Measurements from ENCODE around the gene CYP2U1. TPM values are rescaled to one million over a fixed set of nuclear protein-coding genes. Genes with fewer than 3 reads are reported as not detected.

Gene CYP2U1
- total RNA-seq (10 to 100 TPM in 1 of 10 donors, 1 to 10 TPM in 9; 5.6 to 10.2 (median 6.7) TPM), polyA plus RNA-seq (1 to 10 TPM; 3.2 to 5.8 TPM)
- long read RNA-seq, donor 1, full-length matches to known transcripts: 8 of 17 reads
- long read RNA-seq, donor 1, partial matches to known transcripts: 4 of 17 reads
- long read RNA-seq, donor 1, other reads (novel, unspliced or antisense): 5 of 17 reads
- long read RNA-seq, donor 2, full-length matches to known transcripts: 8 of 14 reads
- long read RNA-seq, donor 2, partial matches to known transcripts: 1 of 14 reads
- long read RNA-seq, donor 2, other reads (novel, unspliced or antisense): 5 of 14 reads
- long read RNA-seq, donor 3, partial matches to known transcripts: 3 of 5 reads
- long read RNA-seq, donor 3, other reads (novel, unspliced or antisense): 2 of 5 reads

GRCh38 chr4:107930821-107931774 is at the start of gene CYP2U1:
TSS of gene CYP2U1 (plus strand) at chr4:107931549. CDS start at chr4:107931644, 95 bp downstream.
- ATAC-seq: peak; percentile 97 to 99 (median 98)
- WGBS, 2 donors: 1% methylated on average over 78 of the region's 78 CpGs
- Histone ChIP-seq H3K36me3 (peaks cover 0 to 8% (median 0%) of the 10 kb centered on the region in 9 donors), H3K9me3 (no peaks in the 10 kb centered on the region), H3K4me3 (peak within 1 kb of the TSS; percentile 63 to 95 (median 84)), H3K27me3 (peaks cover 0 to 3% (median 0%) of the 10 kb centered on the region in 7 donors), H3K4me1 (peaks cover 4 to 37% (median 15%) of the 10 kb centered on the region in 9 donors), H3K27ac (peak within 1 kb of the TSS; percentile 14 to 90 (median 85))
- TF ChIP-seq, protein P1, sequence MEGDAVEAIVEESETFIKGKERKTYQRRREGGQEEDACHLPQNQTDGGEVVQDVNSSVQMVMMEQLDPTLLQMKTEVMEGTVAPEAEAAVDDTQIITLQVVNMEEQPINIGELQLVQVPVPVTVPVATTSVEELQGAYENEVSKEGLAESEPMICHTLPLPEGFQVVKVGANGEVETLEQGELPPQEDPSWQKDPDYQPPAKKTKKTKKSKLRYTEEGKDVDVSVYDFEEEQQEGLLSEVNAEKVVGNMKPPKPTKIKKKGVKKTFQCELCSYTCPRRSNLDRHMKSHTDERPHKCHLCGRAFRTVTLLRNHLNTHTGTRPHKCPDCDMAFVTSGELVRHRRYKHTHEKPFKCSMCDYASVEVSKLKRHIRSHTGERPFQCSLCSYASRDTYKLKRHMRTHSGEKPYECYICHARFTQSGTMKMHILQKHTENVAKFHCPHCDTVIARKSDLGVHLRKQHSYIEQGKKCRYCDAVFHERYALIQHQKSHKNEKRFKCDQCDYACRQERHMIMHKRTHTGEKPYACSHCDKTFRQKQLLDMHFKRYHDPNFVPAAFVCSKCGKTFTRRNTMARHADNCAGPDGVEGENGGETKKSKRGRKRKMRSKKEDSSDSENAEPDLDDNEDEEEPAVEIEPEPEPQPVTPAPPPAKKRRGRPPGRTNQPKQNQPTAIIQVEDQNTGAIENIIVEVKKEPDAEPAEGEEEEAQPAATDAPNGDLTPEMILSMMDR (IDR thresholded peaks at IDR 0.05): peak in 5 of 9 donors; percentile 5 to 45 (median 37)
- intact Hi-C loops (cut with DNase I): loop anchor here in 4 of 10 donors (5.0 to 10.0 kb wide), 3 partner anchors 56 to 86 kb away; partner anchors contain the start of gene HADH (in 3 of the 4)
- DNase-seq: peak; percentile 88 to 92

GRCh38 chr4:107885865-107886264 is 45.5 kb upstream of the CYP2U1 start:
- ATAC-seq: no peak
- TF ChIP-seq, protein P1 (IDR thresholded peaks at IDR 0.05): no peak
- intact Hi-C loops (cut with DNase I): no loop called here
- no peak for DNase-seq
- Histone ChIP-seq H3K9me3 (peaks cover 0 to 35% (median 10%) of the 10 kb centered on the region in 11 donors), H3K4me1 (no peaks in the 10 kb centered on the region), H3K36me3 (peaks cover 0 to 12% (median 0%) of the 10 kb centered on the region in 9 donors), H3K27ac (no peak overlapping the region), H3K27me3 (no peaks in the 10 kb centered on the region), H3K4me3 (no peak overlapping the region)

DNA sequence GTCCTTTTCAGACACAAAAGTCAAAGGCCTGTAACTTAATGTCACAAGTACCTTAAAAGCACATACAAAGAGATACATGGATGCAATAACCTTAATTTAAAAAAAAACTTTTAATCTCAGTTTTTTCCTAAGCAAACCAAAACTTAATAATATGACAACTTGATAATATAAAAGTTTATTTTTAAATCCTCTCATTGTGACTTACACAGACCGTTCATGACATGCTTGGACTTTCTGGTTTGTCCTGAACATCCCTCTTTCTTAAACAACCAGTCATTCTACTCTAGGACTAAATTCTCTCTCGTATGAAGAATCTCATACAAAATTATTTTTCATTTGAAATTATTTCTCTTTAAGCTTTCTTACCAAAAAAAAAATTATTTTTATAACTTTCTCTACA is 43.1 kb upstream of the CYP2U1 start:
- Histone ChIP-seq H3K4me3 (no peak overlapping the region), H3K9me3 (peaks cover 0 to 35% (median 10%) of the 10 kb centered on the region in 11 donors), H3K27ac (no peak overlapping the region), H3K27me3 (no peaks in the 10 kb centered on the region), H3K4me1 (peaks cover 0 to 2% (median 0%) of the 10 kb centered on the region in 9 donors), H3K36me3 (peaks cover 0 to 12% (median 0%) of the 10 kb centered on the region in 9 donors)
- 41 to 64% methylated on average over 2 of the region's 2 CpGs for WGBS, 2 donors
- DNase-seq: no peak
- intact Hi-C loops (cut with DNase I): no loop called here
- no peak for ATAC-seq
- TF ChIP-seq, protein P1 (IDR thresholded peaks at IDR 0.05): no peak

DNA sequence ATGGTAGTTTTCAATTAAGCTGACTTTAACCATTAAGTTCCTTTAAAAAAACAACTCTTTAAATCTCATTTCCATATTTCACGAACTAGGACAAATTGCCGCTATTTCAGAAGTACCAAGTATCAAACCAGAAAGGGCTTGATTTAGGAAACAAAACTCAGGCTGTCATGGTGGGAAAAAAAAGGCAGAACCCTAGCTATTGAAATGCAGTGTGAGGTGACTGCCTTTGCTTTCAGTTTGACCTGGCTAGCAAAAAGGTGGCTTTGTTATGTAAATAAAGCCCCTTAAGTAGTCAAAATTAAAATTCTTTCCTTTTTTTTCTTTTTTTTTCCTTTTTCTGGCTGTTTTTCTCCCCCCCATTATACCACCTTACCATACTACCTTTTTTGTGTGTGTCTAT is 40.6 kb upstream of the CYP2U1 start:
- TF ChIP-seq, protein P1 (IDR thresholded peaks at IDR 0.05): no peak
- WGBS, 2 donors: 92 to 95% methylated on average over 2 of the region's 2 CpGs
- ATAC-seq (no peak), DNase-seq (no peak)
- H3K36me3 ChIP-seq: peaks cover 0 to 12% (median 0%) of the 10 kb centered on the region in 9 donors
- H3K27ac ChIP-seq: no peak overlapping the region
- intact Hi-C loops (cut with DNase I): no loop called here
- H3K27me3 ChIP-seq: no peaks in the 10 kb centered on the region
- peaks cover 0 to 35% (median 10%) of the 10 kb centered on the region in 11 donors for H3K9me3 ChIP-seq
- peaks cover 0 to 18% (median under 1%) of the 10 kb centered on the region in 9 donors for H3K4me1 ChIP-seq
- H3K4me3 ChIP-seq: no peak overlapping the region

Measured in heart right ventricle (tissue), 16 donors.